Pericardium fibroblast (primary cell): ENCODE results near the gene CD164. TPM values are rescaled to one million over a fixed set of nuclear protein-coding genes. Genes with fewer than 3 reads are reported as not detected.

Experiments used
- total RNA-seq: library from RNA; depleted of rRNA; stranded (reverse); fragments of >200 nt; gene quantifications from 2 replicates; pipeline ENCODE4 v1.2.3, GENCODE V29; 2015

CD164 gene
- total RNA-seq: 180 and 189 TPM in 2 replicates

GRCh38 chr6:109381747-109382575 is at the start of gene CD164:
Gene CD164, minus strand, starts transcription at chr6:109382467. Its CDS starts 89 bp downstream, at chr6:109382378.

Other genes with a start within 250 kb of the CD164 start
- gene PPIL6, start 58.2 kb upstream of the CD164 start, total RNA-seq: 0.94 and 5.3 TPM in 2 replicates
- gene SMPD2, start 58.3 kb upstream of the CD164 start, total RNA-seq: 4.3 and 8.3 TPM in 2 replicates
- 41.2 and 73.8 TPM in 2 replicates for gene MICAL1, start 73.3 kb upstream of the CD164 start, total RNA-seq
- gene ZBTB24, start 100.8 kb upstream of the CD164 start, total RNA-seq: 4.9 and 5.6 TPM in 2 replicates